ENCODE data around the gene ACSM4. TPM values are rescaled to one million over a fixed set of nuclear protein-coding genes. Genes with fewer than 3 reads are reported as not detected.
"Not testable (repeated sequence)": the region's sequence is repeated elsewhere in the genome, so short reads cannot be mapped to it uniquely, and the experiment has no call there.

The ACSM4 gene
- total RNA-seq, 2 experiments from 2014 or later: not detected

DNA sequence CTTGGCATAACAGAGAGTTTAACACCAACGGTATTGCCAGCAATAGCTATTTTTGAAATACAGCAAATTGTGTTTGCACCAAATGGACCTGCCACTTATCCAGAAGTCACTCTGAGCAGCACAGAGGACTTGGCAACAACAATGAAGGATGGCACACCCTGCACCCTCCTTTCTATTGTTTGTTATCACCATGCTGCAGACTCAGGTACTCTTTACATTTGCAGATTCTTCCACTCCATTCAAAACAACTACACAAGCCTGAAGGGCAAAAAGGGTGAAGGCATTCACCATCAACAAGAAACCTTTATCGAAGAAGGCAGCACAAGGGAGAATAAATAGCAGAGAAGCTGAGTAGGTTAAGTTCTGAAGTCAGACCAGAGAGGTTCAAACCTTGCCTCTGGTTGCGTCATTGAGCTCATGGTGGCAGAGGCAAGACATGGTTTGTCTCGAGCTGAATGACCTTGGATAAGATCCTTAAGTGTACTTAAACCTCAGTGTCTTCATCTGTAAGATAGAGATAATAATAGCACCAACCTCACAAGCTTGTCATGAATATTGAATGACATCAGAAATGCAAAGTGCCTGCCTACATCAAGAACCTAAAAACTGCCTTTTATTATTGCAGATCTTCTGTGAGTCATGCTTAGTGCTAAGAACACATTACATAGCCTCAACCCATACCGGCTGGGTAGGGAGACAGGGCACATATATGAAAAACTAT lies 1.4 kb upstream of the ACSM4 start:
- Mint-ChIP-seq H3K4me1 (no peaks in the 10 kb centered on the region), H3K27me3 (peaks cover 3% of the 10 kb centered on the region), H3K9me3 (no peaks in the 10 kb centered on the region), H3K27ac (no peak overlapping the region), H3K36me3 (ENCODE audit: low read depth) (no peaks in the 10 kb centered on the region), H3K4me3 (no peak overlapping the region)
- ChIA-PET CTCF (no interaction called here), POLR2A (no interaction called here)
- DNase-seq: no peak

DNA sequence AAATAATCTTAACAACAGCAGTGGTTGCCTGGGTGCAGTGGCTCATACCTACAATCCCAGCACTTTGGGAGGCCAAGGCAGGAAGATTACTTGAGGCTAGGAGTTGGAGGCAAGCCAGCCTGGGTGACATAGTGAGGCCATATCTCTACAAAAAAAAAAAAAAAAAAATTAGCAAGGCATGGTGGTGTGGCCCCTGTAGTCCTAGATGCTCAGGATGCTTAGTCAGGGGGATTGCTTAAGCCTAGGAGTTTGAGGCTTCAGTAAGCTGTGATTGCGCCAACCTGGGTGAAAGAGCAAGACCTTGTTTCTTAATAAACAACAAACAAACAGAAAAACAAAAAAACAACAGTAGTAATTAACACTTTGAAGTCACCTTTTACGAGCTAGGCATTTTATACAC lies 642 bp upstream of the ACSM4 start:
- ChIA-PET CTCF (no interaction called here), POLR2A (no interaction called here)
- Mint-ChIP-seq H3K36me3 (ENCODE audit: low read depth) (no peaks in the 10 kb centered on the region), H3K4me3 (no peak overlapping the region), H3K27ac (no peak overlapping the region), H3K27me3 (peaks cover 3% of the 10 kb centered on the region), H3K9me3 (no peaks in the 10 kb centered on the region), H3K4me1 (no peaks in the 10 kb centered on the region)
- DNase-seq: no peak

DNA sequence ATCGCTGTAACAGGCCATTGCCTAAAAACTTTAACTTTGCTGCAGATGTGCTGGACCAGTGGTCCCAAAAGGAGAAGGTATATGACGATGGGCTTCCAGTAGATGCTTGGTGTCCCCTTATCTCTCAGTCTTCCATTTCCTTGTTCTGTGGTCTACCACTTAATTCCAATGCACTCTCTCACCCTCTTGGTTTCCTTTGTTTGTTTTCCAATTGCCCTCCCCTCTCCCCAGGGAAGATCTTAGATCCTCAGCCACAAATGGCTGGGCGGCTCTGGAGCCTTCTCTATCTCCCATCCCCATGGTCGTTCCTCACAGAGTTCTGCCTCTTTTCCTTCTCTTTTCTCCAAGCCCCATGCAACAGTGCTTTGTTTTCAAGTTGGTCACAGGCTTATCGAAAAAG lies 584 bp downstream of the ACSM4 start:
- no peaks in the 10 kb centered on the region for H3K36me3 Mint-ChIP-seq (ENCODE audit: low read depth)
- H3K27me3 Mint-ChIP-seq: peaks cover 3% of the 10 kb centered on the region
- H3K27ac Mint-ChIP-seq: no peak overlapping the region
- ChIA-PET CTCF (no interaction called here), POLR2A (no interaction called here)
- no peaks in the 10 kb centered on the region for H3K4me1 Mint-ChIP-seq
- no peak for DNase-seq
- H3K9me3 Mint-ChIP-seq: no peaks in the 10 kb centered on the region
- H3K4me3 Mint-ChIP-seq: no peak overlapping the region

DNA sequence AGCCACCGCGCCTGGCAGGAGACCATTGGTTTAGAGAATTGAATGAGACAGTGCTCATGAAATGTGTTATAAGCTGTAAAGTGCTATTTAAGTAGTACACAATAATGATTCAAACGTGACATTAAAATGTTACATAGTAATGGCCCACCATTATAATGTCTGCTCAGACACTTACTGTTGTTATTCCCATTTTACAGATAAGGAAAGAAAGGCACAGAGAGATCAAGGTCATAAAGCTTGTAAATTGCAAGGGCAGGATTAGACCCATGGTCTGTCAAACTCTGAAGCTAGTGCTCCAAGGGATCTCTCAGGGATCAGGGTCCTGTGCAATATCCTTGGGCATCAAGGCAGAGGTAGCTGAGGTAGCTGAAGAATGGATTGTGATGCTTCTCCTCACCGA lies 6.2 kb downstream of the ACSM4 start:
- Mint-ChIP-seq H3K27ac (no peak overlapping the region), H3K27me3 (no peaks in the 10 kb centered on the region), H3K36me3 (ENCODE audit: low read depth) (no peaks in the 10 kb centered on the region), H3K4me1 (no peaks in the 10 kb centered on the region), H3K9me3 (no peaks in the 10 kb centered on the region), H3K4me3 (no peak overlapping the region)
- DNase-seq: no peak
- ChIA-PET CTCF (no interaction called here), POLR2A (interaction anchor here (0.9 kb wide), 1 partner anchor 16 kb away, joined by 4 read pairs; no protein-coding TSS in a partner anchor)

DNA sequence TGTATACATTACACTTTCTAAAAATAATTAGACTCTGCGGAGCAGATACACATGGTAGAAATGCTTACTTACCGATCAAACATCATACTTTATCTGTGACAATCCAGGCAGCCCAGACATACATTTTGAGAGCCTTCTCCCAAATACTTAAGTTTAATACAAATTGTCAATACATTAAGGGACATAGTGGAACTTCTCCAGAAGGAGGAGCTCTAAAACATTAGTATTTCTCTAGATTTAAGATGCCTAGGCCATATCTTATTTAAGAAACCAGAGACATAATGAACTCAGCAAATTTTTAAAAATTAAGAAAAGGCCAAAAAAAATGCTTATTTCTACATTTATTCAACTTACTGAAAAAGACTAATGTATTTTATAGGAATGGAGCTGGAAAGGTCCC lies 16.1 kb downstream of the ACSM4 start:
- DNase-seq: no peak
- H3K4me1 Mint-ChIP-seq: no peaks in the 10 kb centered on the region
- no peak overlapping the region for H3K4me3 Mint-ChIP-seq
- no peaks in the 10 kb centered on the region for H3K36me3 Mint-ChIP-seq (ENCODE audit: low read depth)
- H3K27ac Mint-ChIP-seq: no peak overlapping the region
- H3K27me3 Mint-ChIP-seq: peaks cover 2% of the 10 kb centered on the region
- H3K9me3 Mint-ChIP-seq: no peaks in the 10 kb centered on the region
- ChIA-PET POLR2A (no interaction called here), CTCF (no interaction called here)

DNA sequence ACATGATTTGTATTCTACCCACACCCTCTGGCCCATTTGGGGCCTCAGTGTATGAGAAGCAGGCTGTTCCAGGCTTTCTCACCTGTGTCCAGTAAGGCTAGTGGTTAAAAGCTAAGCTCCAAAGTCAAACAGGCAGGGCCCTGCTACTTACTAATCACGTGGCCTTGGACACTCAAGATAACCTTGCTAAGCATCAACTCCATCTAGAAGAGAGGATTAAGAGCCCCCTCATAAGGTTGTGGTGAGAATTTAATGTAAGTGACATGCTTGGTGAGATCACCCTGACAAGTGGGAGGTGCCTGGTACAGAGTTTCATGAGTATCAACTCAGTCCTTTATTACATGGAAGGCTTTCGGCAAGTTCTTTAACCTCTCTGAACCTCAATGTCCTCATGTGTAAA lies 17.8 kb downstream of the ACSM4 start:
- no peak for DNase-seq
- H3K27ac Mint-ChIP-seq: no peak overlapping the region
- no peaks in the 10 kb centered on the region for H3K4me1 Mint-ChIP-seq
- no peaks in the 10 kb centered on the region for H3K9me3 Mint-ChIP-seq
- POLR2A ChIA-PET: no interaction called here
- peaks cover 3% of the 10 kb centered on the region for H3K27me3 Mint-ChIP-seq
- H3K4me3 Mint-ChIP-seq: no peak overlapping the region
- CTCF ChIA-PET: no interaction called here
- H3K36me3 Mint-ChIP-seq (ENCODE audit: low read depth): no peaks in the 10 kb centered on the region

DNA sequence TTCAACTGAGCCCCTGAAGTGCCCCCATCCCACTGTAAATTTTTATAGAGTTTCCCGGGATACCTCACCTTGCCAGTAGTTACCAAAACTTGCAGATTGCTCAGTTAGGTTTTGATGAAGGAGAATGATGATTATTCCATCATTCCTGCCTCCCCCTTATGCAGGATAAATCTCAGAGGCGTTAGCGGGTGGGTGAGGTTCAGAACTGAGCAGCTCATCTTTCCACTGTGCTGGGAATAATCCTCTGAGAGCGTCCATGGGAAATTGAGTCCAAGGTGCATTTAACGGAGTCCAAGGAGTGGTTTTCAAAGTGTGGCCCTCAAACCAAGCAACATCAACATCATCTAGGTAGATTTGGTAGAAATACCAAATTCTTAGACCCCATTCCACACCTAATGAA lies 18.7 kb downstream of the ACSM4 start:
- H3K36me3 Mint-ChIP-seq (ENCODE audit: low read depth): no peaks in the 10 kb centered on the region
- ChIA-PET CTCF (no interaction called here), POLR2A (no interaction called here)
- peaks cover 4% of the 10 kb centered on the region for H3K27me3 Mint-ChIP-seq
- no peak overlapping the region for H3K4me3 Mint-ChIP-seq
- H3K27ac Mint-ChIP-seq: no peak overlapping the region
- no peaks in the 10 kb centered on the region for H3K9me3 Mint-ChIP-seq
- H3K4me1 Mint-ChIP-seq: no peaks in the 10 kb centered on the region
- no peak for DNase-seq

DNA sequence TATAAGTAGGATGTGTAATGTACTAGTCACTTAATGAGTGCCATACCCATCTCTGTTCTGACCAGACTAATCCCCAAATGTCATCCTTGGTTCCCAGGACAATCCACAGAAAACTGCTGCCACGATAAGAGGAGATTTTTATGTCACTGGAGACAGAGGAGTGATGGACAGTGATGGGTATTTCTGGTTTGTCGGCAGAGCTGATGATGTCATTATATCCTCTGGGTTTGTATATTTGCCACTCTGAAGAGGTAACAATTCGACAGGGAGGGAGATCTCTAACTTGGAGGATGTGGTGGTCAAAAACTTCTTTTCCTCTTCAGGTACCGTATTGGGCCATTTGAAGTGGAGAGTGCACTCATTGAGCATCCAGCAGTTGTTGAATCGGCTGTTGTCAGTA lies 20.3 kb downstream of the ACSM4 start:
- Mint-ChIP-seq H3K27ac (no peak overlapping the region), H3K4me1 (no peaks in the 10 kb centered on the region), H3K4me3 (no peak overlapping the region), H3K27me3 (peaks cover 5% of the 10 kb centered on the region), H3K36me3 (ENCODE audit: low read depth) (no peaks in the 10 kb centered on the region), H3K9me3 (no peaks in the 10 kb centered on the region)
- no peak for DNase-seq
- ChIA-PET CTCF (no interaction called here), POLR2A (no interaction called here)

DNA sequence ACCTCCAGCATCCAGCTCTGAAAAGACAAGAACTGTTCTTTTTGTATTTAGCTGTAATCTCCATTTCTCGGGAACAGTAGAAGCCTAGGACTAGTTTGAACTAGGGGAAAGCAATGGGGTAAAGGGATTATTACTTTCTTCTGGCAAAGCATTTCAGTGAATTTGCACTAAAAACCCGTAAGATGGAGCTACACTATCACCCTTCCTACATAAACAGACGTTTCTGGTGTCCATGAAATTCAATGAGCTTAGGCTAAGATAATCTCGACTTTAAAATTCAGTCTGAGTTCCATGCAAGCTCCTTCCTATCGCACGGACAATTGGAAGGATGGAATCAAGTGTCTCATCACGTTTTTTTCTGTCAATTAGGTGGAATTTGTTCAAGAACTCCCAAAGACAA lies 24.0 kb downstream of the ACSM4 start:
- POLR2A ChIA-PET: no interaction called here
- H3K9me3 Mint-ChIP-seq: peaks cover 9% of the 10 kb centered on the region
- H3K36me3 Mint-ChIP-seq (ENCODE audit: low read depth): peaks cover 7% of the 10 kb centered on the region
- CTCF ChIA-PET: no interaction called here
- no peak overlapping the region for H3K4me3 Mint-ChIP-seq
- peaks cover 14% of the 10 kb centered on the region for H3K4me1 Mint-ChIP-seq
- H3K27ac Mint-ChIP-seq: no peak overlapping the region
- H3K27me3 Mint-ChIP-seq: peaks cover 6% of the 10 kb centered on the region
- DNase-seq: no peak

DNA sequence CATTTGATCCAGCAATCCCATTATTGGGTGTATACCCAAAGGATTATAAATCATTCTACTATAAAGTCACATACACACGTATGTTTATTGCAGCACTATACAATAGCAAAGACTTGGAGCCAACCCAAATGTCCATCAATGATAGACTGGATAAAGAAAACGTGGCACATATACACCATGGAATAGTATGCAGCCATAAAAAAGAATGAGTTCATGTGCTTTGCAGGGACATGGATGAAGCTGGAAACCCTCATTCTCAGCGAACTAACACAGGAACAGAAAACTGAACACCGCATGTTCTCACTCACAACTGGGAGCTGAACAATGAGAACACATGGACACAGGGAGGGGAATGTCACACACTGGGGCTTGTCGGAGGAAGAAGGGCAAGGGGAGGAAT lies 33.9 kb downstream of the ACSM4 start:
- H3K27me3 Mint-ChIP-seq; H3K36me3 Mint-ChIP-seq (ENCODE audit: low read depth); H3K4me3 Mint-ChIP-seq; DNase-seq; POLR2A ChIA-PET; H3K9me3 Mint-ChIP-seq; CTCF ChIA-PET; H3K27ac Mint-ChIP-seq: not testable (repeated sequence)
- H3K4me1 Mint-ChIP-seq: peaks cover 14% of the 10 kb centered on the region

DNA sequence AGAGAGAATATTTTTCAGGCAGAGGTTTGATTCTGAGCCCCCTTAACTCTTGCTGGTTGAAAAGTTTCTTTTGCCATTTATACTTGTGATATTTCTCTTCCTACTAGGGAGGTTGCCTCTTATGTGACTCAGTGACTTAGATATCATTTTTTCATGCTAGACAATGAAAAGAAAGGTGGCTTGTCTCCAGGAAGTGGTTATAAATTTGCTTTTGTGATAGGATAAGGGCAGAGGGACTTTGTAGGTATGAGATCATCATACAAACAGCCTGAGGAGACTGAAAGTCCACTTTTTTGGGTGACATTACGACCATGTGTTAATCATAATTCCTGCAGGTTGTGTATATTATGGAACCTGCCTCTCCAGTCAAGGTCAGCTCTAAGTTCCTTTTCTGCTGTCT lies 35.8 kb downstream of the ACSM4 start:
- DNase-seq: no peak
- Mint-ChIP-seq H3K36me3 (ENCODE audit: low read depth) (peaks cover 5% of the 10 kb centered on the region), H3K4me3 (no peak overlapping the region), H3K27ac (no peak overlapping the region), H3K4me1 (peaks cover 25% of the 10 kb centered on the region), H3K27me3 (peaks cover 1% of the 10 kb centered on the region), H3K9me3 (peaks cover 14% of the 10 kb centered on the region)
- ChIA-PET CTCF (no interaction called here), POLR2A (no interaction called here)

DNA sequence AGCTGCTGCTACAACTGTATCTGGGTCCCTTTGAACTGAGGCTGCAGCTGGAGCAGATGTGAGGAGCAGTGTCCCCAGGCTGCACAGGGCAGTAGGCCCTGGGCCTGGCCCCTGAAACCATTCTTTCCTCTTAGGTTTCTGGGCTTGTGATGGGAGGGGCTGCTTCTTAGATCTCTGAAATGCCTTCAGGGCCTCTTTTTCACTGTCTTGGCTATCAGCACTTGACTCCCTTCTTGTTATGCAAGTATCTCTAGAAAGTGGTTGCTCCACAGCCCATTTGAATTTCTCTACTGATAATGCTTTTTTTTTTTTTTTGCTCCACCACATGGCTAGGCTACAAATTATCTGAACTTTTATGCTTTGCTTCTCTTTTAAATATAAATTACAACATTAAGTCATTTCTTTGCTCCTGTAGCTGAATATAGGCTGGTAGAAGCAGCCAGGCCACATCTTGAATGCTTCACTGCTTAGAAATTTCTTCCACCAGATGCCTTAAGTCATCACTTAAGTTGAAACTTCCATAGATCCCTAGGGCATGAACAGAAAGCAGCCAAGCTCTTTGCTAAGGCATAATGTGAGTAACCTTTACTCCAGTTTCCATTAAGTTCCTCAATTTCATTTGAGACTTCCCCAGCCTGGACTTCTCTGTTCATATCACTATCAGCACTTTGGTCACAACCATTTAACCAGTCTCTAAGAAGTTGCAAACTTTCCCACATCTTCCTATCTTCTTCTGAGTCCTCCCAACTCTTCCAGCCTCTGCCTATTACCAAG lies 41.1 kb downstream of the ACSM4 start:
- Mint-ChIP-seq H3K27me3 (no peaks in the 10 kb centered on the region), H3K36me3 (ENCODE audit: low read depth) (peaks cover 10% of the 10 kb centered on the region), H3K27ac (no peak overlapping the region), H3K9me3 (peaks cover 22% of the 10 kb centered on the region), H3K4me1 (peaks cover 40% of the 10 kb centered on the region), H3K4me3 (no peak overlapping the region)
- ChIA-PET POLR2A (no interaction called here), CTCF (no interaction called here)
- DNase-seq: no peak

DNA sequence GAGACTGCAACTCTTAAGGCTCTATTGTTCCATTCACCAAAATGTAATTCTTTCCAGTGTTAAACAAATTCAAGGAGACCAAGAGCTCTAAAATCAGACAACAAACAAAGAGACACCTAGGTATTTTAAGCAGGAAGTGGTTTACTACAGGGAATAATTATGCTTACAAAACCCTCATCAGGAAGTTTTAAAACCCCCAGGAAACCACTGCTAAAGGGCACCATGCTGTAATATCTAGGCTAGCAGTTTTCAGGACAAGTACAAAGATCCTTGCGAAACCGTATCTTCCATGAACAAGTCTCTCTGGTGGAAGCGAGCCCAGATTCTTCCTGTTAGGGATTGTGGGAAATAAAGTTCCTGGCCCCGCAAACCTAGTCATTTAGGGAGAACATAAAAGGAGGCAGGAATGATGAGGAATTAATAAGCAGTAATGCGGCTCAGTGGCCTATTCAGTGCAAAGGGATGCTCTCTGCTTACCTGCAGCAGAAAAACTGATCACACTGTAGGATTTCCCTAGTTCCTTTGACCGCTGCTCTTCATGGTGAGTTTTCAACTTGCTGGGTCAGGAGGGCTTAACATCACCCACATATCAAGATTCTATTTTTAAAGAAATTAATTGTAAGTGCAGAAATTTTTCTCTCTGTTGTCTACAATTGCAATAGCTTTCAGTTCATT lies 42.8 kb downstream of the ACSM4 start:
- Mint-ChIP-seq H3K4me1 (peaks cover 50% of the 10 kb centered on the region), H3K27ac (peak overlapping the region; percentile 23), H3K27me3 (no peaks in the 10 kb centered on the region), H3K9me3 (peaks cover 22% of the 10 kb centered on the region), H3K36me3 (ENCODE audit: low read depth) (peaks cover 10% of the 10 kb centered on the region), H3K4me3 (peak overlapping the region; percentile 6)
- no peak for DNase-seq
- ChIA-PET POLR2A (no interaction called here), CTCF (no interaction called here)

DNA sequence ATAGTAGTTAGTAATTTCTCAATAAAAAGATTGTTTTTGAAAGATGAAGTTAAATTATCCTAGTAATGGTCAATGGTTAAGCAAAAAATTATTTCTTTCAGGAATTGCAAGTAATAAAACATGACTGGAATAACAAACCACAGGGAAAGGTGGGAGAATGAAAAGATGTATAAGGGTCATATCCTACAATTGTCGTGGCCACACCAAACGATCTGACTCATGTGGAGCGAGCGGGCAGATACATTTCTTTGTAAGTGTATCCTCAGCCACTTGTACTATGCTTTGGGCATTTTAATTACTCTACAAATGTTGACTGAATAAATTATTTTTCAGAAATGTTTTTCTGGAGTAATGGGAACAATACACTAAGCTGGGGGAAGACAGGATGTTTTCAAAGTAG lies 45.5 kb downstream of the ACSM4 start:
- H3K36me3 Mint-ChIP-seq (ENCODE audit: low read depth): peaks cover 6% of the 10 kb centered on the region
- peaks cover 8% of the 10 kb centered on the region for H3K9me3 Mint-ChIP-seq
- ChIA-PET CTCF (no interaction called here), POLR2A (no interaction called here)
- H3K27ac Mint-ChIP-seq: no peak overlapping the region
- DNase-seq: no peak
- H3K4me1 Mint-ChIP-seq: peaks cover 35% of the 10 kb centered on the region
- H3K27me3 Mint-ChIP-seq: peaks cover 3% of the 10 kb centered on the region
- no peak overlapping the region for H3K4me3 Mint-ChIP-seq

All from activated CD4-positive, alpha-beta memory T cell treated with anti-CD3 and anti-CD28 coated beads, Interleukin-2, amount 10 ng/mL, durations not matched to agents 7 days and 5 days (primary cell).